GM23248 (cell line): Measurements from ENCODE around the gene AP2A2. TPM values are rescaled to one million over a fixed set of nuclear protein-coding genes. Genes with fewer than 3 reads are reported as not detected.
A peak's percentile ranks its signal among the peaks of the same experiment; 100 is the strongest.

ENCODE experiments used
- DNase-seq: peaks from one replicate; pipeline ENCODE4 v3.0.0-alpha.2; 2015
- H2AFZ ChIP-seq: fragments of 200-600 bp; sonication (generic); 2 replicates; pipeline ENCODE4 v1.6.1; 2016; ENCODE audit warnings: antibody characterized with exemption
- H3F3A ChIP-seq: fragments of 200-600 bp; sonication (generic); 2 replicates; pipeline ENCODE4 v1.6.1; 2016; ENCODE audit warnings: mild to moderate bottlenecking, antibody characterized with exemption, mixed run types; ENCODE audit not compliant: insufficient read depth
- H3K27ac ChIP-seq: fragments of 200-600 bp; sonication (generic); 2 replicates; pipeline ENCODE4 v1.5.1; 2016; ENCODE audit warnings: mild to moderate bottlenecking
- H3K27me3 ChIP-seq: fragments of 200-600 bp; sonication (generic); replicated peaks from 2 replicates; pipeline ENCODE4 v1.6.1; 2016; ENCODE audit warnings: mild to moderate bottlenecking; ENCODE audit not compliant: insufficient read depth
- H3K36me3 ChIP-seq: fragments of 200-600 bp; sonication (generic); 2 replicates; pipeline ENCODE4 v1.6.1; 2016; ENCODE audit warnings: low read depth, mild to moderate bottlenecking
- H3K4me1 ChIP-seq: fragments of 200-600 bp; sonication (generic); 2 replicates; pipeline ENCODE4 v1.6.1; 2016; ENCODE audit warnings: mild to moderate bottlenecking; ENCODE audit not compliant: insufficient read depth
- H3K4me2 ChIP-seq: fragments of 200-600 bp; sonication (generic); one replicate; pipeline ENCODE4 v1.6.1; 2016; ENCODE audit warnings: mild to moderate bottlenecking; ENCODE audit not compliant: unreplicated experiment
- H3K4me3 ChIP-seq: fragments of 200-600 bp; sonication (generic); 2 replicates; pipeline ENCODE4 v1.5.1; 2016; ENCODE audit warnings: mild to moderate bottlenecking
- H3K79me2 ChIP-seq: fragments of 200-600 bp; sonication (generic); 2 replicates; pipeline ENCODE4 v1.6.1; 2016; ENCODE audit warnings: mild to moderate bottlenecking; ENCODE audit not compliant: insufficient read depth
- H3K9ac ChIP-seq: fragments of 200-600 bp; sonication (generic); 2 replicates; pipeline ENCODE4 v1.6.1; 2016; ENCODE audit warnings: mild to moderate bottlenecking
- H3K9me2 ChIP-seq: fragments of 200-600 bp; sonication (generic); 2 replicates; pipeline ENCODE4 v1.6.1; 2016; ENCODE audit warnings: mixed run types, mild to moderate bottlenecking, moderate library complexity; ENCODE audit not compliant: insufficient read depth
- H3K9me3 ChIP-seq: fragments of 200-600 bp; sonication (generic); one replicate; pipeline ENCODE4 v1.6.1; 2017; ENCODE audit warnings: low read depth
- H4K20me1 ChIP-seq: fragments of 200-600 bp; sonication (generic); 2 replicates; pipeline ENCODE4 v1.6.0; 2016; ENCODE audit not compliant: insufficient read depth
- EZH2 ChIP-seq: fragments of 200-600 bp; sonication (generic); IDR thresholded peaks from 2 replicates; pipeline ENCODE4 v1.6.1; 2018; ENCODE audit warnings: antibody characterized with exemption, mild to moderate bottlenecking; ENCODE audit not compliant: insufficient read depth, poor library complexity, severe bottlenecking
- EZH2phosphoT487 ChIP-seq: fragments of 200-600 bp; sonication (generic); IDR thresholded peaks from 2 replicates; pipeline ENCODE4 v1.6.1; 2018; ENCODE audit warnings: antibody characterized with exemption, moderate library complexity, mild to moderate bottlenecking, low read depth; ENCODE audit not compliant: insufficient read depth
- WGBS, 2 experiments: methylation state at CpG; one replicate each; pipeline ENCODE4 v1.1.6; 2015 to 2017; ENCODE audit warnings: low lambda C conversion rate in 2 of 2, low coverage in 1 of 2; ENCODE audit errors: missing lambda C conversion rate in 2 of 2; 5-methylcytosine and 5-hydroxymethylcytosine counted together
- in situ Hi-C: fragments of 300-500 bp; cut with MboI; formaldehyde crosslinking; loops from 2 replicates; pipeline ENCODE4 v1.15.0; 2020
- polyA plus RNA-seq: library from polyadenylated mRNA; unstranded; fragments of >200 nt; fragmentation: Nextera tagmentation; extraction: Ambion mirVana; gene quantifications from 2 replicates; pipeline ENCODE4 v1.2.1, GENCODE V29; 2016
- total RNA-seq: library from RNA; depleted of rRNA; stranded (reverse); fragments of >200 nt; shearing (Covaris generic); gene quantifications from 2 replicates; pipeline ENCODE4 v1.2.3, GENCODE V29; 2014

Gene AP2A2
- total and polyA plus RNA-seq, 2 experiments from 2014 or later = 31.1 to 38.3 TPM

GRCh38 chr11:908273-908672, 17.4 kb upstream of the AP2A2 start:
- peak; percentile 34 for DNase-seq
- H3K36me3 ChIP-seq = no peaks in the 10 kb centered on the region
- in situ Hi-C loops = loop anchor here (10.0 kb wide), 1 partner anchor 147 kb away; no protein-coding TSS in a partner anchor
- H3K9me3 ChIP-seq = no peaks in the 10 kb centered on the region
- WGBS, 2 experiments = 74 to 78% methylated on average over 5 of the region's 5 CpGs
- H3K4me3 ChIP-seq = no peak overlapping the region
- no peak overlapping the region for H3K27ac ChIP-seq
- peaks cover 43% of the 10 kb centered on the region for H3K79me2 ChIP-seq
- no peaks in the 10 kb centered on the region for H3K27me3 ChIP-seq
- H3K9ac ChIP-seq = no peak overlapping the region
- 0 out of 2 replicates have a peak, but pooled peaks cover 6% of the 10 kb centered on the region for H3F3A ChIP-seq
- H3K4me1 ChIP-seq = 0 out of 2 replicates have a peak, but pooled peaks cover 3% of the 10 kb centered on the region
- no peak for TF ChIP-seq EZH2phosphoT487
- no peak for TF ChIP-seq EZH2
- H3K9me2 ChIP-seq = no peaks in the 10 kb centered on the region
- no peak overlapping the region for H3K4me2 ChIP-seq
- no peak overlapping the region for H2AFZ ChIP-seq
- H4K20me1 ChIP-seq = no peaks in the 10 kb centered on the region

- in situ Hi-C loops = loop anchor here (10.0 kb wide), 1 partner anchor 145 kb away; no protein-coding TSS in a partner anchor
- Histone ChIP-seq H3K27me3 (no peaks in the 10 kb centered on the region), H3K9me2 (no peaks in the 10 kb centered on the region), H3K4me1 (0 out of 2 replicates have a peak, but pooled peaks cover 3% of the 10 kb centered on the region), H4K20me1 (no peaks in the 10 kb centered on the region), H3K9me3 (no peaks in the 10 kb centered on the region), H2AFZ (no peak overlapping the region), H3K9ac (peak overlapping the region; percentile 94; the same call in 1 of the 2 replicates), H3K36me3 (no peaks in the 10 kb centered on the region), H3F3A (0 out of 2 replicates have a peak, but pooled peaks cover 6% of the 10 kb centered on the region), H3K4me2 (peak overlapping the region; percentile 83), H3K79me2 (peaks cover 43% of the 10 kb centered on the region), H3K4me3 (peak overlapping the region; percentile 96), H3K27ac (no peak overlapping the region)
- DNase-seq = no peak
- WGBS, 2 experiments = 45 to 59% methylated on average over 11 of the region's 11 CpGs
- TF ChIP-seq EZH2 = no peak
- TF ChIP-seq EZH2phosphoT487 = no peak
These were observed 16.3 kb upstream of the AP2A2 start for GRCh38 chr11:909406-909805.

GRCh38 chr11:910044-910588, 15.6 kb upstream of the AP2A2 start:
- H3K4me3 ChIP-seq = peak overlapping the region; percentile 96
- 6% methylated on average over 19 to 38 of the region's 38 CpGs for WGBS, 2 experiments
- in situ Hi-C loops = no loop called here
- TF ChIP-seq EZH2 = no peak
- H3K79me2 ChIP-seq = peaks cover 41% of the 10 kb centered on the region
- peak overlapping the region; percentile 83 for H3K4me2 ChIP-seq
- no peak for DNase-seq
- peak overlapping the region; percentile 93 for H2AFZ ChIP-seq
- no peaks in the 10 kb centered on the region for H3K9me3 ChIP-seq
- H4K20me1 ChIP-seq = no peaks in the 10 kb centered on the region
- no peaks in the 10 kb centered on the region for H3K36me3 ChIP-seq
- H3K9me2 ChIP-seq = no peaks in the 10 kb centered on the region
- H3K4me1 ChIP-seq = 0 out of 2 replicates have a peak, but pooled peaks cover 3% of the 10 kb centered on the region
- H3K27ac ChIP-seq = peak overlapping the region; percentile 30; the same call in 1 of the 2 replicates
- H3F3A ChIP-seq = 0 out of 2 replicates have a peak, but pooled peaks cover 6% of the 10 kb centered on the region
- peak overlapping the region; percentile 94 for H3K9ac ChIP-seq
- no peaks in the 10 kb centered on the region for H3K27me3 ChIP-seq

GRCh38 chr11:910589-911030, 15.1 kb upstream of the AP2A2 start, which contains the start of gene CHID1:
Gene CHID1 (minus strand): TSS chr11:910810. CDS start chr11:904816, 5,994 bp downstream.
- Histone ChIP-seq H4K20me1 (no peaks in the 10 kb centered on the region), H3K9me2 (no peaks in the 10 kb centered on the region), H3K36me3 (no peaks in the 10 kb centered on the region), H3K9ac (peak within 1 kb of the TSS; percentile 94), H3K27ac (peak within 1 kb of the TSS; percentile 81), H3F3A (0 out of 2 replicates have a peak, but pooled peaks cover 6% of the 10 kb centered on the region), H3K27me3 (no peaks in the 10 kb centered on the region), H3K79me2 (peaks cover 36% of the 10 kb centered on the region), H3K9me3 (no peaks in the 10 kb centered on the region), H3K4me1 (0 out of 2 replicates have a peak, but pooled peaks cover 3% of the 10 kb centered on the region), H2AFZ (peak within 1 kb of the TSS; percentile 93), H3K4me3 (peak within 1 kb of the TSS; percentile 96), H3K4me2 (peak within 1 kb of the TSS; percentile 83)
- in situ Hi-C loops = no loop called here
- WGBS, 2 experiments = 1 to 2% methylated on average over 40 to 45 of the region's 59 CpGs
- TF ChIP-seq EZH2 (no peak), EZH2phosphoT487 (no peak)
- DNase-seq = peak; percentile 90
